OCI-LY1 (cell line): Measurements from ENCODE around the gene MACF1.

Experiments
- H2AFZ ChIP-seq: fragments of 200-600 bp; sonication (generic), shearing (Covaris generic); 2 replicates; pipeline ENCODE4 v1.6.0; 2014; ENCODE audit warnings: antibody characterized with exemption, mild to moderate bottlenecking, low read length
- H3F3A ChIP-seq: fragments of 200-600 bp; sonication (generic), shearing (Covaris generic); 2 replicates; pipeline ENCODE4 v1.6.0; 2014; ENCODE audit warnings: mild to moderate bottlenecking, antibody characterized with exemption, low read length, moderate library complexity; ENCODE audit not compliant: insufficient read depth
- H3K27ac ChIP-seq: fragments of 200-600 bp; sonication (generic); 2 replicates; pipeline ENCODE4 v1.5.1; 2014; ENCODE audit warnings: low read length, mixed run types, mild to moderate bottlenecking, low read depth; ENCODE audit not compliant: poor library complexity, severe bottlenecking
- H3K27me3 ChIP-seq: fragments of 200-600 bp; sonication (generic); 2 replicates; pipeline ENCODE4 v1.6.0; 2014; ENCODE audit warnings: antibody characterized with exemption, mild to moderate bottlenecking, low read length, moderate library complexity; ENCODE audit not compliant: insufficient read depth
- H3K36me3 ChIP-seq: fragments of 200-600 bp; sonication (generic); 2 replicates; pipeline ENCODE4 v1.6.1; 2014; ENCODE audit warnings: mild to moderate bottlenecking, antibody characterized with exemption, low read length, moderate library complexity, mixed read lengths; ENCODE audit not compliant: insufficient read depth
- H3K4me1 ChIP-seq: fragments of 200-600 bp; sonication (generic); 2 replicates; pipeline ENCODE4 v1.5.1; 2014; ENCODE audit warnings: mild to moderate bottlenecking, low read length, moderate library complexity; ENCODE audit not compliant: insufficient read depth, severe bottlenecking
- H3K4me2 ChIP-seq: fragments of 200-600 bp; sonication (generic), shearing (Covaris generic); 2 replicates; pipeline ENCODE4 v1.6.1; 2014; ENCODE audit warnings: low read length
- H3K4me3 ChIP-seq: fragments of 200-600 bp; sonication (generic); 2 replicates; pipeline ENCODE4 v1.5.1; 2014; ENCODE audit warnings: low read length, low read depth, mild to moderate bottlenecking, mixed read lengths; ENCODE audit not compliant: poor library complexity, severe bottlenecking
- H3K79me2 ChIP-seq: fragments of 200-600 bp; shearing (Covaris generic); 2 replicates; pipeline ENCODE4 v1.6.1; 2016; ENCODE audit warnings: mixed run types, low read length, mixed read lengths; ENCODE audit not compliant: insufficient read depth
- H3K9ac ChIP-seq: fragments of 200-600 bp; sonication (generic), shearing (Covaris generic); 2 replicates; pipeline ENCODE4 v1.6.1; 2014; ENCODE audit warnings: mild to moderate bottlenecking, low read length, mixed read lengths
- H3K9me2 ChIP-seq: fragments of 200-600 bp; sonication (generic), shearing (Covaris generic); 2 replicates; pipeline ENCODE4 v1.6.1; 2014; ENCODE audit warnings: low read depth, mild to moderate bottlenecking, low read length, mixed read lengths
- H3K9me3 ChIP-seq: fragments of 200-600 bp; shearing (Covaris generic); 2 replicates; pipeline ENCODE4 v1.6.1; 2014; ENCODE audit warnings: low read length, mixed read lengths
- H4K20me1 ChIP-seq: fragments of 200-600 bp; sonication (generic), shearing (Covaris generic); 2 replicates; pipeline ENCODE4 v1.6.0; 2016; ENCODE audit warnings: mild to moderate bottlenecking, low read length; ENCODE audit not compliant: insufficient read depth
- EZH2 ChIP-seq: fragments of 200-600 bp; sonication (generic), shearing (Covaris generic); IDR thresholded peaks from 2 replicates; pipeline ENCODE4 v1.8.0; 2017; ENCODE audit warnings: borderline replicate concordance, mixed run types, mild to moderate bottlenecking, antibody characterized with exemption, low read length, moderate library complexity, mixed read lengths
- TF ChIP-seq, protein P1 (sequence below): fragments of 200-600 bp; sonication (generic), shearing (Covaris generic); IDR thresholded peaks from 2 replicates; pipeline ENCODE4 v1.5.1; 2017; ENCODE audit warnings: mild to moderate bottlenecking, antibody characterized with exemption, low read length, moderate library complexity, mixed read lengths

The MACF1 gene

DNA sequence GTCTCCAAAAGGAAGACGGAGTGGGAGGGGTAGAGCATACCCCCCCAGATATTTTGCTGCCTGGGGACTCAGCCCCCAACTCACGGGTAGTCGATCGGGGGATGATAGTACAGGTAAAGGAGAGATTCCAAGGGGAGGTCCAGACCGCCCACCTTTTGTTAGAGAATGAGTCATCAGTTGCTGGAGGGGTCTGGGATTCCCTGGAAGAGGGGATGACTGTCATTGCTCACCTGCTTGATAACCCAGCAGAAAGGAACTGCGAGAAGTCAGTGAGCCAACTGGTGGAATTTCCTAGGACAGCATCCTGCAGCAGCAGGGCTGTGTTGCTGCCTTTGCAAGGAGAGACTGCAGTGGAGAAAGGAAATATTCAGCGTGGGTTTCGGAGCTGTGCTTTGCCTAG, 64.4 kb downstream of the MACF1 start:
- H3K4me2 ChIP-seq = no peak overlapping the region
- H3K9me2 ChIP-seq = no peaks in the 10 kb centered on the region
- no peak overlapping the region for H3K27ac ChIP-seq
- no peaks in the 10 kb centered on the region for H3K9me3 ChIP-seq
- no peaks in the 10 kb centered on the region for H4K20me1 ChIP-seq
- H3K4me1 ChIP-seq = peaks cover 18% of the 10 kb centered on the region
- TF ChIP-seq, protein P1, sequence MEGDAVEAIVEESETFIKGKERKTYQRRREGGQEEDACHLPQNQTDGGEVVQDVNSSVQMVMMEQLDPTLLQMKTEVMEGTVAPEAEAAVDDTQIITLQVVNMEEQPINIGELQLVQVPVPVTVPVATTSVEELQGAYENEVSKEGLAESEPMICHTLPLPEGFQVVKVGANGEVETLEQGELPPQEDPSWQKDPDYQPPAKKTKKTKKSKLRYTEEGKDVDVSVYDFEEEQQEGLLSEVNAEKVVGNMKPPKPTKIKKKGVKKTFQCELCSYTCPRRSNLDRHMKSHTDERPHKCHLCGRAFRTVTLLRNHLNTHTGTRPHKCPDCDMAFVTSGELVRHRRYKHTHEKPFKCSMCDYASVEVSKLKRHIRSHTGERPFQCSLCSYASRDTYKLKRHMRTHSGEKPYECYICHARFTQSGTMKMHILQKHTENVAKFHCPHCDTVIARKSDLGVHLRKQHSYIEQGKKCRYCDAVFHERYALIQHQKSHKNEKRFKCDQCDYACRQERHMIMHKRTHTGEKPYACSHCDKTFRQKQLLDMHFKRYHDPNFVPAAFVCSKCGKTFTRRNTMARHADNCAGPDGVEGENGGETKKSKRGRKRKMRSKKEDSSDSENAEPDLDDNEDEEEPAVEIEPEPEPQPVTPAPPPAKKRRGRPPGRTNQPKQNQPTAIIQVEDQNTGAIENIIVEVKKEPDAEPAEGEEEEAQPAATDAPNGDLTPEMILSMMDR = no peak
- no peak for TF ChIP-seq EZH2
- no peak overlapping the region for H2AFZ ChIP-seq
- no peak overlapping the region for H3K4me3 ChIP-seq
- H3K79me2 ChIP-seq = no peaks in the 10 kb centered on the region
- H3F3A ChIP-seq = no peaks in the 10 kb centered on the region
- peaks cover 3% of the 10 kb centered on the region; the same call in 1 of the 2 replicates for H3K36me3 ChIP-seq
- no peak overlapping the region for H3K9ac ChIP-seq
- no peaks in the 10 kb centered on the region for H3K27me3 ChIP-seq

DNA sequence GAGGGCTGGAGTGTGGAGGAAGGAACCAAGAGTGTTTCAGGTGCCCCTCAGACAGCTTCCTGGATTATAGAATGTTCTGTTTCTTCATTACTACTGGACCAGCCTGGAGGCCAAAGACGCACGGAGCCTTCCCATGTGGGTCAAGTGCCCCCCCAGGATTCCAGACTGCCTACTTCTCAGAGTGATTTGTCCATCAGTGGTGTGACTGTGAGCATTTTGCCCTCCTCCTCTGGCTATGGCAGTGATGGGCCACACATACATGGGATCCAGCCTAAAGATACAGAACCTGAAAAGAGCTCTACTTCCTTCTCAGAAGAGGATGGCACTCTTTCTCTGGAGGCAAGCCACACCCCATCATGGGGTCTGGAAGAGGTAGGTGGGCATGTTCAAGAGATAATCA, 64.9 kb downstream of the MACF1 start:
- H4K20me1 ChIP-seq = no peaks in the 10 kb centered on the region
- H3K4me3 ChIP-seq = no peak overlapping the region
- no peak overlapping the region for H3K27ac ChIP-seq
- H2AFZ ChIP-seq = no peak overlapping the region
- no peak for TF ChIP-seq EZH2
- H3K4me1 ChIP-seq = peaks cover 18% of the 10 kb centered on the region
- no peaks in the 10 kb centered on the region for H3K9me2 ChIP-seq
- no peaks in the 10 kb centered on the region for H3K27me3 ChIP-seq
- no peaks in the 10 kb centered on the region for H3K9me3 ChIP-seq
- H3F3A ChIP-seq = no peaks in the 10 kb centered on the region
- H3K79me2 ChIP-seq = no peaks in the 10 kb centered on the region
- no peak overlapping the region; the same call in 1 of the 2 replicates for H3K4me2 ChIP-seq
- peaks cover 3% of the 10 kb centered on the region; the same call in 1 of the 2 replicates for H3K36me3 ChIP-seq
- H3K9ac ChIP-seq = no peak overlapping the region

DNA sequence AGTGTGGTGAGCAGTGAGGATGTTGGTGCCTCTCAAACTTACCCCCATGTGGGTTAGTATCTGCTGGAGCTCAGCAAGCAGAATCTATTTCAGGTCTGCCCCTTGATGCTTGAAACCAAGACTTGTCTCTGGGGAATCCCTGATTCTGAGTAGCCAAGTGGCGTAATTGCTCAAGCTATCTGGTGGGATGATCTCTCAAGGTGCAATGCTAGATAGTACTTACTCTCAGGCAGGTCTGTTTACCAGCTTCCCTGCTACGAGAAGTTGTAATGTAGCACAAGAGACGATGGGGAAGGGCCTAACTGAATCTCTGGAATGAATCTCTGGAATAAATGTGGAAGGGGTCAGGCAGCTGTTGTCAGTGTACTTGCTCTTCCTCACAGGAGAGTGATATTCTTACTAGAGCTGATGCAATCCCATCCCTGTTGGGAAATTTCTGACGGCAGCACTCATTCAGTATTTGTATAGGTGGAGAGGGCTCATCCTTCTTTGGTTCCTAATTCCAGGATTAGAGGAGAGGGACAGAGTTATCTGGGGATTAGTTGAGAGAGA, 65.4 kb downstream of the MACF1 start:
- H3K4me3 ChIP-seq = no peak overlapping the region
- TF ChIP-seq, protein P1 = no peak
- no peak for TF ChIP-seq EZH2
- H3K9me2 ChIP-seq = no peaks in the 10 kb centered on the region
- H3K9me3 ChIP-seq = no peaks in the 10 kb centered on the region
- H3K36me3 ChIP-seq = peaks cover 3% of the 10 kb centered on the region; the same call in 1 of the 2 replicates
- no peaks in the 10 kb centered on the region for H3F3A ChIP-seq
- no peak overlapping the region; the same call in 1 of the 2 replicates for H3K4me2 ChIP-seq
- H3K27me3 ChIP-seq = no peaks in the 10 kb centered on the region
- no peaks in the 10 kb centered on the region for H4K20me1 ChIP-seq
- H2AFZ ChIP-seq = no peak overlapping the region
- peaks cover 18% of the 10 kb centered on the region for H3K4me1 ChIP-seq
- H3K79me2 ChIP-seq = no peaks in the 10 kb centered on the region
- no peak overlapping the region for H3K27ac ChIP-seq
- H3K9ac ChIP-seq = no peak overlapping the region

DNA sequence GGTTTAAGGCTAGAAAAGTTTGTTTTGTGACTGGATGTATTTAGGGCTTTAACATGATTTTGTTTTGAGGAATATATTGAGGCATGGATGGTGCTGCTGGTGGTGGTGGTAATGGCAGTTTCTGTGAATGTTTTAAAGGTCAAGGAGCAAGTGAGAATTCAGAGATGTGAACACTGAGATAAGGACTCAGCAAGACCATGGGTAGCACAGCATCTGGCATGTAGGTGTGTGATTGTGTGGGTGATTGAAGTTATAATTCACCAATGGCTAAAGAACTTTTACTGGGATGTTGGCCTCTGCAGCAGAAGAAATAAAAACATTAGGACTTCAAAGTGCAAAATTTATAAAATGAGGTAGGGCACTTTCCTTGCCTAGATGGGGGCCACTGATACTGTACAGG, 65.9 kb downstream of the MACF1 start:
- no peaks in the 10 kb centered on the region for H3K79me2 ChIP-seq
- no peaks in the 10 kb centered on the region for H3K27me3 ChIP-seq

More for the DNA sequence above, 65.9 kb downstream of the MACF1 start:
- no peak overlapping the region for H3K9ac ChIP-seq
- H2AFZ ChIP-seq = no peak overlapping the region
- no peaks in the 10 kb centered on the region for H3K9me2 ChIP-seq
- peaks cover 18% of the 10 kb centered on the region for H3K4me1 ChIP-seq
- no peaks in the 10 kb centered on the region for H3F3A ChIP-seq
- H3K4me3 ChIP-seq = no peak overlapping the region
- H3K36me3 ChIP-seq = peaks cover 3% of the 10 kb centered on the region; the same call in 1 of the 2 replicates
- H4K20me1 ChIP-seq = no peaks in the 10 kb centered on the region
- H3K4me2 ChIP-seq = no peak overlapping the region
- H3K9me3 ChIP-seq = no peaks in the 10 kb centered on the region
- H3K27ac ChIP-seq = no peak overlapping the region
- TF ChIP-seq, protein P1 = no peak
- TF ChIP-seq EZH2 = no peak
